Measurements from ENCODE around the gene OPA3.

DNA sequence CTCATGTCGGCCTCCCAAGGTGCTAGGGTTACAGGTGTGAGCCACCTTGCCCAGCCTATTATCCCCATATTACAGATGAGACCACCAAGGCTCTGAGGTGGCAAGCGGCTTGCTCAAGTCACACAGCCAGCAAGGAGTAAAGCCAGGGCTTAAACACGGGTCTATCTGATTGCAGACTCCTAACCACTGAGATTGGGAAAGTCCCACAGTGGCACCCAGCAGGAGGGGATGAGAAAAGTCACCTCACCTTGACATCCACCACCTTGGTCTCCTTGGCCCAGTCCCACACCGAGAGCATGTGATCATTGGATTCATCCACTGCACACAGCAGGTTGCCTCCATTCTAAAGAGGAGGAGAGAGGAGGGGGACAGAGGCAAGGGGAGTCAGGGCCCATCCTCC is 45.1 kb upstream of the OPA3 start:
- TF ChIP-seq, protein P1, sequence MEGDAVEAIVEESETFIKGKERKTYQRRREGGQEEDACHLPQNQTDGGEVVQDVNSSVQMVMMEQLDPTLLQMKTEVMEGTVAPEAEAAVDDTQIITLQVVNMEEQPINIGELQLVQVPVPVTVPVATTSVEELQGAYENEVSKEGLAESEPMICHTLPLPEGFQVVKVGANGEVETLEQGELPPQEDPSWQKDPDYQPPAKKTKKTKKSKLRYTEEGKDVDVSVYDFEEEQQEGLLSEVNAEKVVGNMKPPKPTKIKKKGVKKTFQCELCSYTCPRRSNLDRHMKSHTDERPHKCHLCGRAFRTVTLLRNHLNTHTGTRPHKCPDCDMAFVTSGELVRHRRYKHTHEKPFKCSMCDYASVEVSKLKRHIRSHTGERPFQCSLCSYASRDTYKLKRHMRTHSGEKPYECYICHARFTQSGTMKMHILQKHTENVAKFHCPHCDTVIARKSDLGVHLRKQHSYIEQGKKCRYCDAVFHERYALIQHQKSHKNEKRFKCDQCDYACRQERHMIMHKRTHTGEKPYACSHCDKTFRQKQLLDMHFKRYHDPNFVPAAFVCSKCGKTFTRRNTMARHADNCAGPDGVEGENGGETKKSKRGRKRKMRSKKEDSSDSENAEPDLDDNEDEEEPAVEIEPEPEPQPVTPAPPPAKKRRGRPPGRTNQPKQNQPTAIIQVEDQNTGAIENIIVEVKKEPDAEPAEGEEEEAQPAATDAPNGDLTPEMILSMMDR (conservative IDR thresholded peaks at IDR 0.05; ENCODE audit: low read length), result no peak
- TF ChIP-seq EZH2phosphoT487 (IDR thresholded peaks at IDR 0.05; ENCODE audit: borderline replicate concordance, low read depth, low read length), result no peak
